HEK293 (cell line): ENCODE results near the gene SEC61G.

Experiments
- CTCF ChIA-PET: fragments of 350-600 bp; formaldehyde crosslinking; extraction: SDS; loops from one replicate; lab custom pipeline; 2021; ENCODE audit warnings: antibody characterized with exemption; lab: Yijun Ruan, JAX
- POLR2A ChIA-PET: fragments of 300-600 bp; formaldehyde crosslinking; extraction: SDS; loops from one replicate; lab custom pipeline; 2020; ENCODE audit warnings: antibody characterized with exemption, inconsistent platforms; lab: Yijun Ruan, JAX
- H3K27ac ChIP-seq: fragments of 200-500 bp; sonication (Bioruptor generic); 2 replicates; pipeline ENCODE4 v1.5.1; 2014; ENCODE audit warnings: low read depth, low read length, control low read depth, inconsistent platforms; ENCODE audit errors: extremely low read depth
- H3K36me3 ChIP-seq, 2 experiments: fragments of 200-500 bp in 1 of 2; sonication (Bioruptor generic) in 1 of 2; 1 replicate in 1 of 2; 2 replicates in 1 of 2; pipeline ENCODE4 v1.5.1; 2014 to 2017; ENCODE audit warnings: inconsistent platforms in 2 of 2, low read length in 2 of 2; ENCODE audit not compliant: control insufficient read depth in 2 of 2, insufficient read depth in 1 of 2
- H3K4me1 ChIP-seq: fragments of 200-500 bp; sonication (Bioruptor generic); 2 replicates; pipeline ENCODE4 v1.5.1; 2014; ENCODE audit warnings: mild to moderate bottlenecking, low read length, inconsistent platforms; ENCODE audit not compliant: control insufficient read depth, insufficient read depth
- H3K4me3 ChIP-seq: 2 replicates; pipeline ENCODE4 v1.5.1; 2011; ENCODE audit warnings: low read depth, mild to moderate bottlenecking, control low read depth, low read length, moderate library complexity
- H3K9me3 ChIP-seq: fragments of 200-500 bp; sonication (Bioruptor generic); 2 replicates; pipeline ENCODE4 v1.5.1; 2014; ENCODE audit warnings: low read depth, low read length, inconsistent platforms; ENCODE audit not compliant: control insufficient read depth, insufficient read depth
- GLIS1 ChIP-seq: fragments of 450-650 bp; formaldehyde crosslinking; IDR thresholded peaks from 2 replicates; pipeline ENCODE4 v1.5.1; 2016; ENCODE audit warnings: missing biosample characterization, missing genetic modification characterization
- KLF17 ChIP-seq: fragments of 450-650 bp; formaldehyde crosslinking; IDR thresholded peaks from 2 replicates; pipeline ENCODE4 v1.5.1; 2016; ENCODE audit warnings: missing biosample characterization, missing genetic modification characterization
- PRDM6 ChIP-seq: fragments of 450-650 bp; formaldehyde crosslinking; IDR thresholded peaks from 2 replicates; pipeline ENCODE4 v1.5.1; 2017; ENCODE audit warnings: missing biosample characterization, missing genetic modification characterization
- WT1 ChIP-seq: fragments of 450-650 bp; formaldehyde crosslinking; IDR thresholded peaks from 2 replicates; pipeline ENCODE4 v1.5.1; 2016; ENCODE audit warnings: missing biosample characterization, missing genetic modification characterization
- ZBTB1 ChIP-seq: fragments of 450-650 bp; formaldehyde crosslinking; IDR thresholded peaks from 2 replicates; pipeline ENCODE4 v1.5.1; 2016; ENCODE audit warnings: missing biosample characterization, missing genetic modification characterization
- ZBTB8A ChIP-seq: fragments of 450-650 bp; formaldehyde crosslinking; IDR thresholded peaks from 2 replicates; pipeline ENCODE4 v1.5.1; 2016; ENCODE audit warnings: missing biosample characterization, missing genetic modification characterization
- ZEB2 ChIP-seq: fragments of 450-650 bp; formaldehyde crosslinking; IDR thresholded peaks from 2 replicates; pipeline ENCODE4 v1.5.1; 2016; ENCODE audit warnings: missing biosample characterization, missing genetic modification characterization
- ZFP69B ChIP-seq: fragments of 450-650 bp; formaldehyde crosslinking; IDR thresholded peaks from 2 replicates; pipeline ENCODE4 v1.5.1; 2016; ENCODE audit warnings: missing biosample characterization, missing genetic modification characterization
- ZNF10 ChIP-seq: fragments of 450-650 bp; formaldehyde crosslinking; IDR thresholded peaks from 2 replicates; pipeline ENCODE4 v1.5.1; 2017; ENCODE audit warnings: missing biosample characterization, missing genetic modification characterization
- ZNF174 ChIP-seq: fragments of 450-650 bp; formaldehyde crosslinking; IDR thresholded peaks from 2 replicates; pipeline ENCODE4 v1.5.0; 2017; ENCODE audit warnings: missing biosample characterization, mild to moderate bottlenecking, missing genetic modification characterization
- ZNF211 ChIP-seq: fragments of 450-650 bp; formaldehyde crosslinking; IDR thresholded peaks from 2 replicates; pipeline ENCODE4 v1.5.1; 2016; ENCODE audit warnings: low read depth, missing biosample characterization, missing genetic modification characterization
- ZNF23 ChIP-seq: fragments of 450-650 bp; formaldehyde crosslinking; IDR thresholded peaks from 2 replicates; pipeline ENCODE4 v1.5.1; 2016; ENCODE audit warnings: missing biosample characterization, missing genetic modification characterization, borderline replicate concordance
- ZNF324 ChIP-seq: fragments of 450-650 bp; formaldehyde crosslinking; IDR thresholded peaks from 2 replicates; pipeline ENCODE4 v1.5.1; 2016; ENCODE audit warnings: missing biosample characterization, missing genetic modification characterization
- ZNF335 ChIP-seq: fragments of 450-650 bp; formaldehyde crosslinking; conservative IDR thresholded peaks from 2 replicates; pipeline ENCODE4 v1.5.1; 2016; ENCODE audit warnings: missing biosample characterization, missing genetic modification characterization
- ZNF391 ChIP-seq: fragments of 450-650 bp; formaldehyde crosslinking; IDR thresholded peaks from 2 replicates; pipeline ENCODE4 v1.5.1; 2016; ENCODE audit warnings: low read depth, missing biosample characterization, missing genetic modification characterization, borderline replicate concordance
- ZNF416 ChIP-seq: fragments of 450-650 bp; formaldehyde crosslinking; IDR thresholded peaks from 2 replicates; pipeline ENCODE4 v1.5.1; 2016; ENCODE audit warnings: missing biosample characterization, missing genetic modification characterization
- ZNF529 ChIP-seq: fragments of 450-650 bp; formaldehyde crosslinking; IDR thresholded peaks from 2 replicates; pipeline ENCODE4 v1.5.1; 2017; ENCODE audit warnings: missing genetic modification characterization, missing biosample characterization; ENCODE audit not compliant: insufficient replicate concordance
- ZNF548 ChIP-seq: fragments of 450-650 bp; formaldehyde crosslinking; IDR thresholded peaks from 2 replicates; pipeline ENCODE4 v1.5.1; 2016; ENCODE audit warnings: missing biosample characterization, missing genetic modification characterization
- ZNF560 ChIP-seq: fragments of 450-650 bp; formaldehyde crosslinking; IDR thresholded peaks from 2 replicates; pipeline ENCODE4 v1.5.1; 2017; ENCODE audit warnings: missing biosample characterization, missing genetic modification characterization, borderline replicate concordance
- ZNF621 ChIP-seq: fragments of 450-650 bp; formaldehyde crosslinking; IDR thresholded peaks from 2 replicates; pipeline ENCODE4 v1.5.1; 2017; ENCODE audit warnings: missing biosample characterization, missing genetic modification characterization
- ZNF623 ChIP-seq: fragments of 450-650 bp; formaldehyde crosslinking; IDR thresholded peaks from 2 replicates; pipeline ENCODE4 v1.5.1; 2016; ENCODE audit warnings: missing biosample characterization, missing genetic modification characterization
- ZNF626 ChIP-seq: fragments of 450-650 bp; sonication (Bioruptor Pico); formaldehyde crosslinking; IDR thresholded peaks from 2 replicates; pipeline ENCODE4 v1.5.1; 2018; ENCODE audit warnings: missing biosample characterization, missing genetic modification characterization, inconsistent platforms
- ZNF654 ChIP-seq: fragments of 450-650 bp; formaldehyde crosslinking; IDR thresholded peaks from 2 replicates; pipeline ENCODE4 v1.5.1; 2016; ENCODE audit warnings: low read depth, missing biosample characterization, missing genetic modification characterization
- ZNF677 ChIP-seq: fragments of 450-650 bp; IDR thresholded peaks from 2 replicates; pipeline ENCODE4 v1.5.0; 2018; ENCODE audit warnings: missing biosample characterization, mild to moderate bottlenecking, missing genetic modification characterization, moderate library complexity
- ZNF777 ChIP-seq: fragments of 450-650 bp; formaldehyde crosslinking; IDR thresholded peaks from 2 replicates; pipeline ENCODE4 v1.5.1; 2017; ENCODE audit warnings: missing biosample characterization, missing genetic modification characterization, borderline replicate concordance
- ZNF830 ChIP-seq: fragments of 450-650 bp; IDR thresholded peaks from 2 replicates; pipeline ENCODE4 v1.5.0; 2018; ENCODE audit warnings: missing biosample characterization, missing genetic modification characterization, low read depth, mild to moderate bottlenecking, moderate library complexity
- ZNF843 ChIP-seq: fragments of 450-650 bp; formaldehyde crosslinking; IDR thresholded peaks from 2 replicates; pipeline ENCODE4 v1.5.1; 2016; ENCODE audit warnings: missing biosample characterization, missing genetic modification characterization
- ZXDB ChIP-seq: fragments of 450-650 bp; formaldehyde crosslinking; IDR thresholded peaks from 2 replicates; pipeline ENCODE4 v1.5.1; 2016; ENCODE audit warnings: missing biosample characterization, missing genetic modification characterization
- TF ChIP-seq, protein P1 (sequence below): fragments of 450-650 bp; formaldehyde crosslinking; IDR thresholded peaks from 2 replicates; pipeline ENCODE4 v1.5.1; 2016; ENCODE audit warnings: missing biosample characterization, missing genetic modification characterization, borderline replicate concordance

Gene SEC61G

GRCh38 chr7:54783952-54784351 lies 24.9 kb upstream of the SEC61G start:
- no peak overlapping the region for H3K4me3 ChIP-seq
- ChIA-PET CTCF (interaction anchor here (1.8 to 2.2 kb wide), 2 partner anchors 10 to 58 kb away, joined by 3 to 9 read pairs; no protein-coding TSS in a partner anchor), POLR2A (no interaction called here)
- TF ChIP-seq ZNF548 (no peak), GLIS1 (tag by site-specific recombination) (no peak), KLF17 (tag by site-specific recombination) (no peak), ZNF830 (no peak), ZNF10 (tag by site-specific recombination) (no peak), ZBTB8A (tag by site-specific recombination) (no peak), ZNF677 (tag by site-specific recombination) (no peak), WT1 (tag by site-specific recombination) (no peak), ZNF560 (tag by site-specific recombination) (no peak), ZNF335 (tag by site-specific recombination) (no peak)
- no peaks in the 10 kb centered on the region for H3K4me1 ChIP-seq
- no peaks in the 10 kb centered on the region for H3K9me3 ChIP-seq
- no peak overlapping the region for H3K27ac ChIP-seq
- H3K36me3 ChIP-seq = no peaks in the 10 kb centered on the region

DNA sequence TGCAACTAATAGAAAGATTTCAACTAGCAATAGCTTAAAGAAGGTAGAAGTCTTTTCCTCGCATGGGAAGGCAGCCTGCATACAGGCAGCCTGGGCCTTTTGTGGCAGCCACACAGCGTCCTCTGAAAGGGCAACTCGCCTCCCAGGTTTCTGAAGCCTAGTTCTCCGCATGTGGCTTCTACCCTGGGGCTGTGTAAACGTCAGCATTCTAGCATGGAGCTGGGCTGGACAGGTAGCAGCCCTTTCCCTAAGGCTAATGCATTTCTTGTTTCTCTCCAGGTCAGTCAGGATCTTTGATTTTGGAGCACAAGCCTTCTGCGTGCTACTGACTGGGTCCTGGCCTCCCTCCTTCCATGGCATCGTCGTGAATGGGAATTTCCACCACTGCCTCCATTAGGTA lies 23.8 kb upstream of the SEC61G start:
- Histone ChIP-seq H3K27ac (no peak overlapping the region), H3K4me1 (no peaks in the 10 kb centered on the region), H3K4me3 (no peak overlapping the region), H3K36me3 (no peaks in the 10 kb centered on the region), H3K9me3 (no peaks in the 10 kb centered on the region)
- TF ChIP-seq ZNF10 (tag by site-specific recombination) = no peak
- no peak for TF ChIP-seq ZNF324
- TF ChIP-seq ZEB2 = no peak
- TF ChIP-seq, protein P1, sequence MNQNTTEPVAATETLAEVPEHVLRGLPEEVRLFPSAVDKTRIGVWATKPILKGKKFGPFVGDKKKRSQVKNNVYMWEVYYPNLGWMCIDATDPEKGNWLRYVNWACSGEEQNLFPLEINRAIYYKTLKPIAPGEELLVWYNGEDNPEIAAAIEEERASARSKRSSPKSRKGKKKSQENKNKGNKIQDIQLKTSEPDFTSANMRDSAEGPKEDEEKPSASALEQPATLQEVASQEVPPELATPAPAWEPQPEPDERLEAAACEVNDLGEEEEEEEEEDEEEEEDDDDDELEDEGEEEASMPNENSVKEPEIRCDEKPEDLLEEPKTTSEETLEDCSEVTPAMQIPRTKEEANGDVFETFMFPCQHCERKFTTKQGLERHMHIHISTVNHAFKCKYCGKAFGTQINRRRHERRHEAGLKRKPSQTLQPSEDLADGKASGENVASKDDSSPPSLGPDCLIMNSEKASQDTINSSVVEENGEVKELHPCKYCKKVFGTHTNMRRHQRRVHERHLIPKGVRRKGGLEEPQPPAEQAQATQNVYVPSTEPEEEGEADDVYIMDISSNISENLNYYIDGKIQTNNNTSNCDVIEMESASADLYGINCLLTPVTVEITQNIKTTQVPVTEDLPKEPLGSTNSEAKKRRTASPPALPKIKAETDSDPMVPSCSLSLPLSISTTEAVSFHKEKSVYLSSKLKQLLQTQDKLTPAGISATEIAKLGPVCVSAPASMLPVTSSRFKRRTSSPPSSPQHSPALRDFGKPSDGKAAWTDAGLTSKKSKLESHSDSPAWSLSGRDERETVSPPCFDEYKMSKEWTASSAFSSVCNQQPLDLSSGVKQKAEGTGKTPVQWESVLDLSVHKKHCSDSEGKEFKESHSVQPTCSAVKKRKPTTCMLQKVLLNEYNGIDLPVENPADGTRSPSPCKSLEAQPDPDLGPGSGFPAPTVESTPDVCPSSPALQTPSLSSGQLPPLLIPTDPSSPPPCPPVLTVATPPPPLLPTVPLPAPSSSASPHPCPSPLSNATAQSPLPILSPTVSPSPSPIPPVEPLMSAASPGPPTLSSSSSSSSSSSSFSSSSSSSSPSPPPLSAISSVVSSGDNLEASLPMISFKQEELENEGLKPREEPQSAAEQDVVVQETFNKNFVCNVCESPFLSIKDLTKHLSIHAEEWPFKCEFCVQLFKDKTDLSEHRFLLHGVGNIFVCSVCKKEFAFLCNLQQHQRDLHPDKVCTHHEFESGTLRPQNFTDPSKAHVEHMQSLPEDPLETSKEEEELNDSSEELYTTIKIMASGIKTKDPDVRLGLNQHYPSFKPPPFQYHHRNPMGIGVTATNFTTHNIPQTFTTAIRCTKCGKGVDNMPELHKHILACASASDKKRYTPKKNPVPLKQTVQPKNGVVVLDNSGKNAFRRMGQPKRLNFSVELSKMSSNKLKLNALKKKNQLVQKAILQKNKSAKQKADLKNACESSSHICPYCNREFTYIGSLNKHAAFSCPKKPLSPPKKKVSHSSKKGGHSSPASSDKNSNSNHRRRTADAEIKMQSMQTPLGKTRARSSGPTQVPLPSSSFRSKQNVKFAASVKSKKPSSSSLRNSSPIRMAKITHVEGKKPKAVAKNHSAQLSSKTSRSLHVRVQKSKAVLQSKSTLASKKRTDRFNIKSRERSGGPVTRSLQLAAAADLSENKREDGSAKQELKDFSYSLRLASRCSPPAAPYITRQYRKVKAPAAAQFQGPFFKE (tag by site-specific recombination) = no peak
- TF ChIP-seq ZFP69B (tag by site-specific recombination) = no peak
- TF ChIP-seq ZNF529 (tag by site-specific recombination) = no peak
- no peak for TF ChIP-seq PRDM6 (tag by site-specific recombination)
- no peak for TF ChIP-seq ZNF621
- no peak for TF ChIP-seq ZNF626 (tag by site-specific recombination)
- TF ChIP-seq ZNF174 (tag by site-specific recombination) = no peak
- no peak for TF ChIP-seq ZNF623
- TF ChIP-seq ZNF843 (tag by site-specific recombination) = no peak
- no peak for TF ChIP-seq ZNF777 (tag by site-specific recombination)
- no peak for TF ChIP-seq ZNF23
- TF ChIP-seq ZNF391 (tag by site-specific recombination) = no peak
- TF ChIP-seq ZXDB (tag by site-specific recombination) = no peak
- TF ChIP-seq ZNF211 (tag by site-specific recombination) = no peak
- no peak for TF ChIP-seq ZNF654 (tag by site-specific recombination)
- no peak for TF ChIP-seq ZBTB1 (tag by site-specific recombination)
- TF ChIP-seq ZNF416 (tag by site-specific recombination) = no peak
- ChIA-PET CTCF (interaction anchor here (1.4 kb wide), 1 partner anchor 472 kb away, joined by 5 read pairs; no protein-coding TSS in a partner anchor), POLR2A (no interaction called here)
